AML-193 (cell line): Measurements from ENCODE around the gene IRAK1.

Experiments
- DNase-seq, 2 experiments: peaks; one replicate each; lab custom pipeline; 2025; lab: John Stamatoyannopoulos, UW

Gene IRAK1

DNA sequence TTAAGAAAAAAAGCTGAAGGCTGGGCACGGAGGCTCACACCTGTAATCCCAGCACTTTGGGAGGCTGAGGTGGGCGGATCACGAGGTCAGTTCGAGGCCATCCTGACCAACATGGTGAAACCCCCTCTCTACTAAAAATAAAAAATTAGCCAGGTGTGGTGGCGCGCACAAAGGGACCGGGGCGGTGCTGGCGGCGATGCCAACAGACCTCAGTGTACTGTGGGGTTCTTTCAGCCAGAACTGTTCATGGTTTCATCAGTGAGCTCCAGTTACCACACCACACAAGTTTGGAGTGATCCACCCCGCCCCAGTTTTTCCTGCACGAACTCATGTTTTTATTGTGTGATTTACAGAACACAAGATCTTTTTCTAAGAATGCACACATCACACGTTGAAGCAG, 21.2 kb upstream of the IRAK1 start:
- DNase-seq: no peak

DNA sequence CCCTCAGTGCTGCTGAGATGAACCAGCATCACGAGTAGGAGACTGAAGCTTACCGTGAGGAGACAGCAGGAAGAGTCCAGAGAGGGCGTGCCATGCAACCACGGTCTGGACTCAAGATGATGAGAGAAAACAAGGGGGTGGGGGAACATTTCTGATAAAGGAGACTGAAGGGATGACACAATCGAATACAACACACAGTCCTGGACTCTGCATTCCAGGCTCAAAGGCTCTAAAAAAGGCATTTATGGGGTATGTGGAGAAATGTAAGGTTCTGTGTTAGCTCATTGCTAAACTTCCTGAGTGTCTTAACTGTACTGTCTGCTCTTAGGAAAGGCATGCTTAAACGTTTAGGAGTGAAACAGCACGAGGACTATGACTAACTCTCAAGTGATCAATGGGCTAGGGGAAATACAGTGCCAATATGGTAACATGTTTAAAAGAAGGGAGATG, 20.6 kb upstream of the IRAK1 start:
- DNase-seq: peak; percentile 75 to 82

- DNase-seq: no peak
Measured at GRCh38 chrX:154039577-154039976, 19.9 kb upstream of the IRAK1 start.

DNA sequence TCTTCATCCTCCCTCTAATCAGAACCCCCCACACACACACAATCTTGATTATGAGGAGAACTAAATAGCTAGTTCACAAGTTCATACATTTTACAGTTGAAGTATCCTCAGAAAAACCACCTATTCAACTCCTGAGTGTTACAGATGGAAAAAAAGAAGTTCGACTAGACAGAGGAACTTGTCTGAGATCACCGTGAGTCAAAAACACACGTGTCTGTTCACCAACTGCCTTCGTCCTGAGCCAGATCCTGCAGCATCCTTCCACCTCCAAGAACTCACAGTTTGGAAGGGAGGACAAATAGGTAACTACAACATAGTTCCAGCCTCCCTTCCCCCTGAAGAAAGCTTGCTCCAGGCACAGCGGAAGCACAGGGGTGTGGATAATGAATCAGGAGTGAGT, 19.0 kb upstream of the IRAK1 start:
- no peak for DNase-seq

DNA sequence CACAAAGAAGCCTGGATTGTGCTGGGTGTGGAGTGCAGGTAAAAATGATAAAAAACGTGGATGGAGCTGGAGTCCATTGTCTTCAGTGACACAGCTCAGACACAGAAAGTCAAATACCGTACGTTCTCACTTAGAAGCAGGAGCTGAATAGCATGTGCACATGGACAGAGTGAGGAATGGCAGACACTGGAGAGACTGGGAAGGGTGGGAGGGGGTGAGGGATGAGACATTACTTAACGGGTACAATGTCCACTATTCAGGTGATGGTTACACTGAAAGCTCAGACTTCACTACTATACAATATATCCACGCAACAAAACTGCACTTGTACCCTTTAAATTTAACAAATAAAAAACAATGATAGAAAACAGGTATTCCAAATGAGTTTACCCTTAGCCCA, 18.1 kb upstream of the IRAK1 start:
- DNase-seq: no peak

- no peak for DNase-seq
Measured at GRCh38 chrX:154036513-154036912, 16.8 kb upstream of the IRAK1 start.

- no peak for DNase-seq
Measured at GRCh38 chrX:154033848-154034247, 14.1 kb upstream of the IRAK1 start.

DNA sequence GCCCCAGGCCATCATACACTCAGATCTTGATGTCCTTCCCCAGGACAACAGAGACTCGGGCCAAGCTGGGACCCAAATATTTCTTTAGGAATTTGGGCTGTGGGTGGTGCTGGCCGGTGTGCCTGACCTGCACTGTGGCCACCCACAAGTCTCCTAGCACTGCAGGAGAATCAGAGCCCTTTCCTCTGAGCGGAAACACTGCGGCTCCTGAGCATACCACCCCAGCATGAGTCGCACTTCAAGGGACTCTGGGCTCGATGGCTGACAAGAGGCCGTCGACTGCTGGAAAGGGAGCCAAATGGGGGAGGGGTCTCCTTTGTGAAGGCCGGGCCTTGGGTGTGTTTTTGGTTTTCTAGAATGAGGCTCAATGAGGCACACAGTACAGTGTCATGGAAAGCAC, 13.0 kb upstream of the IRAK1 start:
- no peak for DNase-seq

GRCh38 chrX:154032160-154032559, 12.5 kb upstream of the IRAK1 start:
- no peak for DNase-seq

GRCh38 chrX:154030715-154031305, 11.1 kb upstream of the IRAK1 start:
- DNase-seq: no peak

- no peak for DNase-seq
Measured at GRCh38 chrX:154030266-154030665, 10.6 kb upstream of the IRAK1 start.

- DNase-seq: no peak
Measured at GRCh38 chrX:154029439-154029838, 9.7 kb upstream of the IRAK1 start.

DNA sequence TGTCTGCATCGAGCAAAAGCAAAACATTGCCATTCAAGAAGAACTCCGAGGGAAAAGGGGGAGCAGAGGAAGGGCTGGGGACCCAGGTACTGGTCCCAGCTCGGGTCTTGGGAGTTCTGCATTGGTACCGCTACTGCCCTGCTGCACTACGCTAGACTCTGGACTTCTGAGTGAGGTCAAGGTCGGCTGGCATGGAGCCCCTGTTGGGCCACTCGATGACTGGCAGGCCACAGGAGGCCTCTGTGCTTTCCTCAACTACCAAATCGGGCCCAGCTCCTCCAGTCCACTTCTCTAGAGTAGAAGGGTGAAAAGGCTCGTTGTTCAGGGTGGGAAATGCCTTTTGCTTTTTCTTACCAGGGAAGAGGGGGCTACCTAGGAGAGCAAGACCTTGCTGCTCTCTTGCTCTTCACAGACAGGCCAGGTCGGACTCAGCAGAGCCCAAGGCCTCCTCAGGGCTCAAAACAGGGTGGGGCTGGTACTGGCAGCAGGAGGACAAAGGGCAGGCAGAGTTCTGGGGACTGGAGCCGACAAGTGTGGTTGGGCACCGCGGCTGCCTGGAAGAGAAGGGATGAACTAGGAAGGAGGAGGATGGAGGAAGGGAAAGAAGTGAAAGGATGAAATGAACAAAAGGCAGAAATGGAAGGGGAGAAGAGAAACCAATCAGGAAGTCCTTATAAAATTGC, 8.9 kb upstream of the IRAK1 start:
- DNase-seq: no peak

DNA sequence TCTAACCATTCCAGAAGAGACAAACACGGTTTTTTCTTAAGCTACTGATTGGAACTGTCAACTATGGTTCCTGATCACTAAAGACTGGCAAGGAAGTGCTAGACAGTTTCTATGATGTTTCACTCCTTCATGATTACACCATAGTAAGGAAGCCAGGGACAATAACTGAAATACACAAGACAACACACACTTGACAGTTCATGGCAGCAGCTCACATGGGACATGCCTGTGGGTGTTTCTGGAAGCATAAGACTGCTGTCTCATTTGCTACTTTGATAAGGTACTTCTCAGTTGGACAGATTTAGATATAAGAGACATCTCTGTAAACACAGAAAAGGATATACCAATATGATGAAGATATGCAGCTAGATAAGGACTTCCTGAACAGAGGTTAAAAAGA, 8.3 kb upstream of the IRAK1 start:
- no peak for DNase-seq

DNA sequence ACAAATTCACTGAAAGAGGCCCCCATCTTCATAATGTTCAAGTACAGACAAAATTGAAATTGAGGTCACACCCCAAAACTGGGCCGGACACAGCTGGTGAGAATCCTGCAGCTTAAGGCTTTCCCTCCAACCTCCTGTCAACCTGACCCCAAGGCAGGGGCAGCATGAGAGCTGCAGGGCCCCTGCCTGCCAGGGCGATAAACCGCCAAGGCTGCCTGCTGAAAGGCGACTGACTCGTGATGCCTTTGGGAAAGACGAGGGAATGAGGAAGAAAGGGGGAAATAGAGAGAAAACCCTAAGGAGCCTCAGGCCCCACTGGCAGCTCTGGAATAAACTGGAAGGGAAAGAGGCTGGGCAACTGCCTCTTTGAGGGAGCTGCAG, 7.3 kb upstream of the IRAK1 start:
- no peak for DNase-seq

GRCh38 chrX:154026136-154027021, 6.7 kb upstream of the IRAK1 start:
- no peak for DNase-seq

DNA sequence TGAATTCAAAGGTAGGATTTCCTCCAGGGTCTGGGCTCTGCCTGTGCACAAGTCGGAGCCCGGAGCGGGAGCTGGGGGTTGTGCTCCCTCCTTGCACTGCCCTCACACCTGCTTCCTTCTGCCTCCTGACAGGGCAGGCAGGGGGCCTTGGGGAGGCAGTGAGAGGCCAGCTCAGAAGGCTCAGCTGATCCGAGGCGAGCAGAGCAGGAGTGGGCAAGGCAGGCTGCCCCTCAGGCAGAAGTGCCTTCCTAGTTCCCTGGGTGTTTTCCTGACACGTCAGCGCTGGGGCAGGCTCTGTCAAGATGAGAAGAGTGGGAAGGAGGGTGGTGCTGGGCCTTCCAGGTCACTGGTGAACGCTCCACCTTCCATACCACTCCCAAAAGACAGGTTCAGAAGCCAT, 5.5 kb upstream of the IRAK1 start:
- DNase-seq: no peak

GRCh38 chrX:154024271-154024670, 4.6 kb upstream of the IRAK1 start:
- DNase-seq: no peak

- no peak for DNase-seq
Measured at GRCh38 chrX:154023276-154024000, 3.7 kb upstream of the IRAK1 start.

DNA sequence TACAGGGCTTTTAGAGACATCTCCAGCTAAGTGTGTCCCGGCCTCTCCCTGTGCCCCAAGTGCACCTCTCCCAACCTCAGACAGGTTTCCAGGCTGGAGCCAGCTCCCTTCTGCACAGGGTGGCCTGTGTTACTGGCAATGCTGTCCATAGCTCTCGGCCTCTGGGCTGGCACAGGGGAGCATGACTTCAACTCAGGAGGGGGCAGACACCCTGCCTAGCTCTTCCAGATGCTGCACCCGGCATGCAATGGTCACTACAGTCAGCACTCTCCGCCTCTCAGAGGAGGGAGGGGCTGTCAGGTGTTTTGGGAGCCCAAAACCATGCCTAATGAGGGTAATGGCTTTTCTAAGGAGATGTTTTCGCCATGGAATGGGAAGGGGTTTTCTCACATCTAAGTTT, 2.4 kb upstream of the IRAK1 start:
- no peak for DNase-seq

- no peak for DNase-seq
Measured at GRCh38 chrX:154021131-154021611, 1.5 kb upstream of the IRAK1 start.

DNA sequence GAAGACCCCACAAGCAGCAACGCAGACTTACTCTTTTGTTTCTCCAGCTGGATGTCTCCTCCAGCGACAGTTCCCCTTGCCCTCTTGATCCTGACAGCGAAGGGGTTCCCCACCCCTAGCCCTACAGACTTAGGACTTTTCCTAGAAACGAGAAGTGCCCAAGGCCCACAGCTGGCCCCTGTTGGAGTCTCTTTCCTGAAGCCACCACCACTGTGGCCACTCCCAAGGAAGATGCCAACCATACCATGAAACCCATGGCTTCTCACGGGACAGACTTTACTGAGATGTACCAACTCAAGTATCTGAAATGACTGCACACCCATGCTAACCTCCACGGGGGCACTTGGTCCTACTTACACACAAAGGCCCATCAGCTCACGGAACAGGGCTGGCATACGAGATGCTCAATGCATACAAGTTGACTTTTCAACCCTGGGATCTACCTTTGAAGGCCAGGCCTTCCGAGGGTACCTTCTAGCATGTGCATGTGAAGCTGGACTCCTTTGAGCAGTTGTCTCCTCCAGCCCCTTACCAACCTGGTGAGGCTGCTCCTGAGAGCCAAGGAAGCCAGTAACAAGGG, 924 bp upstream of the IRAK1 start:
- DNase-seq: peak in 1 of 2 experiments; percentile 14
